OCI-LY3 (cell line): ENCODE results near the gene TBC1D2B.
"Not testable (repeated sequence)": the region's sequence is repeated elsewhere in the genome, so short reads cannot be mapped to it uniquely, and the experiment has no call there.

Experiments used
- H2AFZ ChIP-seq: fragments of 200-600, 300-600 bp; shearing (Covaris generic); 2 replicates; pipeline ENCODE4 v1.6.0; 2014; ENCODE audit warnings: antibody characterized with exemption, low read depth, low read length
- H3K27ac ChIP-seq: fragments of 200-600, 300-600 bp; sonication (generic); 2 replicates; pipeline ENCODE4 v1.5.1; 2014; ENCODE audit warnings: mild to moderate bottlenecking, low read length, moderate library complexity, mixed read lengths
- H3K27me3 ChIP-seq: fragments of 200-600, 300-600 bp; sonication (generic); 2 replicates; pipeline ENCODE4 v1.6.1; 2014; ENCODE audit warnings: low read depth, low read length, mixed read lengths
- H3K36me3 ChIP-seq: fragments of 200-600, 300-600 bp; sonication (generic); replicated peaks from 2 replicates; pipeline ENCODE3; 2014; ENCODE audit warnings: low read depth, low read length, mixed read lengths
- H3K4me1 ChIP-seq: fragments of 300-600, 200-600 bp; sonication (generic); 2 replicates; pipeline ENCODE4 v1.6.1; 2014; ENCODE audit warnings: low read length, mixed read lengths
- H3K4me2 ChIP-seq: fragments of 200-600, 300-600 bp; sonication (generic); 2 replicates; pipeline ENCODE4 v1.6.1; 2014; ENCODE audit warnings: low read length, mixed read lengths
- H3K4me3 ChIP-seq: fragments of 300-600, 200-600 bp; sonication (generic); 2 replicates; pipeline ENCODE4 v1.5.1; 2014; ENCODE audit warnings: antibody characterized with exemption, mild to moderate bottlenecking, low read length, moderate library complexity
- H3K79me2 ChIP-seq: fragments of 300-600, 200-600 bp; shearing (Covaris generic); 2 replicates; pipeline ENCODE4 v1.6.1; 2014; ENCODE audit warnings: mild to moderate bottlenecking, low read length, mixed read lengths
- H3K9ac ChIP-seq: fragments of 300-600, 200-600 bp; shearing (Covaris generic); 2 replicates; pipeline ENCODE4 v1.6.0; 2014; ENCODE audit warnings: mild to moderate bottlenecking, low read length, moderate library complexity
- H3K9me3 ChIP-seq: fragments of 200-600, 300-600 bp; shearing (Covaris generic); 2 replicates; pipeline ENCODE4 v1.6.1; 2014; ENCODE audit warnings: low read length, mixed read lengths; ENCODE audit not compliant: insufficient read depth
- H4K20me1 ChIP-seq: fragments of 200-600, 300-600 bp; sonication (generic); 2 replicates; pipeline ENCODE4 v1.6.1; 2016; ENCODE audit warnings: low read length, mixed read lengths; ENCODE audit not compliant: insufficient read depth
- EZH2phosphoT487 ChIP-seq: fragments of 200-600 bp; shearing (Covaris generic); IDR thresholded peaks from 2 replicates; pipeline ENCODE4 v1.6.1; 2018; ENCODE audit warnings: antibody characterized with exemption, mixed run types, low read depth
- TF ChIP-seq, protein P1 (sequence below): fragments of 200-600, 300-600 bp; sonication (generic); IDR thresholded peaks from 2 replicates; pipeline ENCODE4 v1.5.1; 2014; ENCODE audit warnings: antibody characterized with exemption, low read length, low read depth

Gene TBC1D2B

GRCh38 chr15:77975332-77976094, 102.0 kb downstream of the TBC1D2B start:
- H3K4me3 ChIP-seq, result no peak overlapping the region
- no peaks in the 10 kb centered on the region for H3K4me1 ChIP-seq
- TF ChIP-seq, protein P1, sequence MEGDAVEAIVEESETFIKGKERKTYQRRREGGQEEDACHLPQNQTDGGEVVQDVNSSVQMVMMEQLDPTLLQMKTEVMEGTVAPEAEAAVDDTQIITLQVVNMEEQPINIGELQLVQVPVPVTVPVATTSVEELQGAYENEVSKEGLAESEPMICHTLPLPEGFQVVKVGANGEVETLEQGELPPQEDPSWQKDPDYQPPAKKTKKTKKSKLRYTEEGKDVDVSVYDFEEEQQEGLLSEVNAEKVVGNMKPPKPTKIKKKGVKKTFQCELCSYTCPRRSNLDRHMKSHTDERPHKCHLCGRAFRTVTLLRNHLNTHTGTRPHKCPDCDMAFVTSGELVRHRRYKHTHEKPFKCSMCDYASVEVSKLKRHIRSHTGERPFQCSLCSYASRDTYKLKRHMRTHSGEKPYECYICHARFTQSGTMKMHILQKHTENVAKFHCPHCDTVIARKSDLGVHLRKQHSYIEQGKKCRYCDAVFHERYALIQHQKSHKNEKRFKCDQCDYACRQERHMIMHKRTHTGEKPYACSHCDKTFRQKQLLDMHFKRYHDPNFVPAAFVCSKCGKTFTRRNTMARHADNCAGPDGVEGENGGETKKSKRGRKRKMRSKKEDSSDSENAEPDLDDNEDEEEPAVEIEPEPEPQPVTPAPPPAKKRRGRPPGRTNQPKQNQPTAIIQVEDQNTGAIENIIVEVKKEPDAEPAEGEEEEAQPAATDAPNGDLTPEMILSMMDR, result no peak
- no peak for TF ChIP-seq EZH2phosphoT487
- no peaks in the 10 kb centered on the region for H3K36me3 ChIP-seq
- no peaks in the 10 kb centered on the region for H3K79me2 ChIP-seq
- no peak overlapping the region for H3K27ac ChIP-seq
- no peak overlapping the region for H3K4me2 ChIP-seq
- H4K20me1 ChIP-seq, result no peaks in the 10 kb centered on the region
- no peaks in the 10 kb centered on the region for H3K9me3 ChIP-seq
- no peaks in the 10 kb centered on the region for H3K27me3 ChIP-seq
- H2AFZ ChIP-seq, result no peak overlapping the region
- no peak overlapping the region for H3K9ac ChIP-seq

GRCh38 chr15:77974416-77975331, 102.8 kb downstream of the TBC1D2B start:
- no peak overlapping the region for H3K4me2 ChIP-seq
- H2AFZ ChIP-seq, result no peak overlapping the region
- H3K9ac ChIP-seq, result no peak overlapping the region
- H3K9me3 ChIP-seq, result no peaks in the 10 kb centered on the region
- H3K4me1 ChIP-seq, result no peaks in the 10 kb centered on the region
- no peaks in the 10 kb centered on the region for H3K79me2 ChIP-seq
- H3K27ac ChIP-seq, result no peak overlapping the region
- H3K27me3 ChIP-seq, result no peaks in the 10 kb centered on the region
- TF ChIP-seq, protein P1, result no peak
- no peak for TF ChIP-seq EZH2phosphoT487
- no peak overlapping the region for H3K4me3 ChIP-seq
- no peaks in the 10 kb centered on the region for H4K20me1 ChIP-seq
- H3K36me3 ChIP-seq, result no peaks in the 10 kb centered on the region

- H4K20me1 ChIP-seq, result no peaks in the 10 kb centered on the region
- H3K4me1 ChIP-seq, result no peaks in the 10 kb centered on the region
- H3K4me3 ChIP-seq, result no peak overlapping the region
- no peaks in the 10 kb centered on the region for H3K9me3 ChIP-seq
- H3K4me2 ChIP-seq, result no peak overlapping the region
- no peak overlapping the region for H3K9ac ChIP-seq
- no peaks in the 10 kb centered on the region for H3K27me3 ChIP-seq
- TF ChIP-seq EZH2phosphoT487, result no peak
- TF ChIP-seq, protein P1, result no peak
- H3K79me2 ChIP-seq, result no peaks in the 10 kb centered on the region
- H2AFZ ChIP-seq, result no peak overlapping the region
- no peak overlapping the region for H3K27ac ChIP-seq
- H3K36me3 ChIP-seq, result no peaks in the 10 kb centered on the region
Measured at GRCh38 chr15:77974098-77974414, 103.5 kb downstream of the TBC1D2B start.

- not testable (repeated sequence) for H4K20me1 ChIP-seq, H3K4me3 ChIP-seq, H3K79me2 ChIP-seq, H3K4me2 ChIP-seq, H3K27ac ChIP-seq, H3K36me3 ChIP-seq, H3K9ac ChIP-seq, H3K4me1 ChIP-seq, H2AFZ ChIP-seq, H3K27me3 ChIP-seq, H3K9me3 ChIP-seq
Measured at GRCh38 chr15:77973273-77974097, 104.0 kb downstream of the TBC1D2B start.

- H3K9me3 ChIP-seq, H3K4me3 ChIP-seq, H4K20me1 ChIP-seq, H3K27me3 ChIP-seq, H3K9ac ChIP-seq, H3K27ac ChIP-seq, H2AFZ ChIP-seq, H3K36me3 ChIP-seq, H3K4me1 ChIP-seq, H3K79me2 ChIP-seq, H3K4me2 ChIP-seq: not testable (repeated sequence)
Measured at GRCh38 chr15:77972706-77973105, 104.8 kb downstream of the TBC1D2B start.

DNA sequence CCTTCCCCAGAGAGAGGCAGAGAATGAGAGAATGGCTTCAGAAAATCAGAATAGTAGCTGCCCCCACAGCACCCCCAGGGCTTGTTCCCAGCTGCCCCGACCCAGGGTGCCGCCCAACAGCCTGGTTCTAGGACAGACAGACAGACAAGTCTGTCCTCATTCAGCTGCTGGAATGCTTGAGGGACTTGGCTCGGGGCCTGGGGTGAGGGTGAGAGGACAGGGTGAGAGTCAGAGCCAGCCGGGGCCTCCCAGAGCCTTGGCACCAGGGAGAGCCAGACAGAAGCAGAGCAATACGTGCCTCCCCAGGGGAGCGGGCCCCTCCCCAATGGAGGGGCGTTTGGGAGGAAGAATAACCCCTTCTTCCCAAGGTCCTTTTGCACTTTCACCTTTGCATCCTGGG, 105.6 kb downstream of the TBC1D2B start:
- H3K27ac ChIP-seq, result not testable (repeated sequence)

More for the DNA sequence above, 105.6 kb downstream of the TBC1D2B start:
- not testable (repeated sequence) for H3K36me3 ChIP-seq, H3K9ac ChIP-seq, H3K27me3 ChIP-seq, H3K4me3 ChIP-seq, H3K79me2 ChIP-seq, H4K20me1 ChIP-seq, H3K4me2 ChIP-seq, H2AFZ ChIP-seq, H3K4me1 ChIP-seq, H3K9me3 ChIP-seq
